GM23248 (cell line): Measurements from ENCODE around the gene CEP112.

Experiments used
- EZH2 ChIP-seq: fragments of 200-600 bp; sonication (generic); IDR thresholded peaks from 2 replicates; pipeline ENCODE4 v1.6.1; 2018; ENCODE audit warnings: antibody characterized with exemption, mild to moderate bottlenecking; ENCODE audit not compliant: insufficient read depth, poor library complexity, severe bottlenecking
- EZH2phosphoT487 ChIP-seq: fragments of 200-600 bp; sonication (generic); IDR thresholded peaks from 2 replicates; pipeline ENCODE4 v1.6.1; 2018; ENCODE audit warnings: antibody characterized with exemption, moderate library complexity, mild to moderate bottlenecking, low read depth; ENCODE audit not compliant: insufficient read depth

GRCh38 chr17:65800655-65801054, 391.3 kb downstream of the CEP112 start:
- TF ChIP-seq EZH2, result no peak
- TF ChIP-seq EZH2phosphoT487, result no peak
